Measurements from ENCODE around the gene AMPD3.

GRCh38 chr11:10441652-10442503, 13.2 kb upstream of the AMPD3 start:
- TF ChIP-seq CTCF (IDR thresholded peaks at IDR 0.05) = no peak
- no peak for TF ChIP-seq EZH2 (IDR thresholded peaks at IDR 0.05; ENCODE audit: borderline replicate concordance, insufficient read depth, low read depth, low read length, poor library complexity, severe bottlenecking)
